NCI-H1694 treated with DMSO at 0.1 percent for 48 hours (cell line): Measurements from ENCODE around the gene BCL7A.
A peak's percentile ranks its signal among the peaks of the same experiment; 100 is the strongest.
"Not testable (repeated sequence)": the region's sequence is repeated elsewhere in the genome, so short reads cannot be mapped to it uniquely, and the experiment has no call there.

Experiments
- DNase-seq: peaks from one replicate; lab custom pipeline; 2025; lab: John Stamatoyannopoulos, UW

BCL7A gene

GRCh38 chr12:122056406-122056805, 34.7 kb downstream of the BCL7A start:
- DNase-seq = not testable (repeated sequence)

GRCh38 chr12:122057007-122057735, 35.5 kb downstream of the BCL7A start:
- no peak for DNase-seq

- no peak for DNase-seq
Observed at GRCh38 chr12:122057769-122058168, 36.1 kb downstream of the BCL7A start.

GRCh38 chr12:122058549-122059149, 37.0 kb downstream of the BCL7A start:
- no peak for DNase-seq

- no peak for DNase-seq
Observed at GRCh38 chr12:122059203-122059960, 37.7 kb downstream of the BCL7A start.

- DNase-seq = no peak
Observed at GRCh38 chr12:122060081-122060501, 38.4 kb downstream of the BCL7A start.

GRCh38 chr12:122061253-122061652, 39.6 kb downstream of the BCL7A start:
- DNase-seq = no peak

GRCh38 chr12:122062832-122063693, 41.4 kb downstream of the BCL7A start:
- no peak for DNase-seq

GRCh38 chr12:122063694-122064024, 42.0 kb downstream of the BCL7A start:
- no peak for DNase-seq

GRCh38 chr12:122064025-122064777, 42.5 kb downstream of the BCL7A start:
- DNase-seq = peak; percentile 38

- no peak for DNase-seq
Observed at GRCh38 chr12:122064780-122065588, 43.3 kb downstream of the BCL7A start.

GRCh38 chr12:122067548-122067947, 45.9 kb downstream of the BCL7A start:
- DNase-seq = no peak

- DNase-seq = no peak
Observed at GRCh38 chr12:122067966-122068365, 46.3 kb downstream of the BCL7A start.

GRCh38 chr12:122072031-122072970, 50.6 kb downstream of the BCL7A start:
- no peak for DNase-seq

- DNase-seq = no peak
Observed at GRCh38 chr12:122073815-122074214, 52.1 kb downstream of the BCL7A start.

GRCh38 chr12:122076743-122077495, 55.2 kb downstream of the BCL7A start:
- no peak for DNase-seq

GRCh38 chr12:122078141-122079032, 56.7 kb downstream of the BCL7A start, which contains the start of gene MLXIP:
TSS of gene MLXIP (plus strand) at chr12:122078756. CDS start at chr12:122078854, 98 bp downstream.
- DNase-seq = peak; percentile 43
